SK-N-MC (cell line): ENCODE data around the gene PIK3R5.

Experiments
- DNase-seq: peaks from one replicate; pipeline ENCODE4 v3.0.0-alpha.2; 2011; ENCODE audit warnings: low read depth, low spot score
- H3K27ac ChIP-seq: fragments of 200-600 bp; sonication (generic); 2 replicates; pipeline ENCODE4 v1.5.1; 2016; ENCODE audit warnings: mixed run types
- H3K36me3 ChIP-seq: fragments of 200-600 bp; sonication (generic); 2 replicates; pipeline ENCODE4 v1.6.1; 2017; ENCODE audit warnings: antibody characterized with exemption, low read length, mixed read lengths; ENCODE audit not compliant: insufficient read depth
- H3K4me3 ChIP-seq: fragments of 200-600 bp; sonication (generic); 2 replicates; pipeline ENCODE4 v1.5.1; 2016
- H3K9ac ChIP-seq: fragments of 200-600 bp; sonication (generic); 2 replicates; pipeline ENCODE4 v1.8.0; 2017; ENCODE audit warnings: mixed run types, mixed read lengths; ENCODE audit not compliant: insufficient read length
- H3K9me3 ChIP-seq: fragments of 200-600 bp; sonication (generic); 2 replicates; pipeline ENCODE4 v1.6.1; 2017; ENCODE audit warnings: low read depth, mild to moderate bottlenecking, antibody characterized with exemption, low read length, moderate library complexity, mixed read lengths
- EZH2 ChIP-seq: fragments of 200-600 bp; sonication (generic); IDR thresholded peaks from one replicate; pipeline ENCODE4 v1.6.1; 2017; ENCODE audit warnings: antibody characterized with exemption
- FOXP2 ChIP-seq: optimal IDR thresholded peaks from 2 replicates; pipeline ENCODE3; 2011; ENCODE audit warnings: mild to moderate bottlenecking, moderate library complexity; ENCODE audit not compliant: insufficient read depth; ENCODE audit errors: extremely low read length, control extremely low read depth
- POLR2AphosphoS5 ChIP-seq: IDR thresholded peaks from 2 replicates; pipeline ENCODE4 v1.6.1; 2012; ENCODE audit warnings: mild to moderate bottlenecking, low read depth, low read length, borderline replicate concordance

The PIK3R5 gene

DNA sequence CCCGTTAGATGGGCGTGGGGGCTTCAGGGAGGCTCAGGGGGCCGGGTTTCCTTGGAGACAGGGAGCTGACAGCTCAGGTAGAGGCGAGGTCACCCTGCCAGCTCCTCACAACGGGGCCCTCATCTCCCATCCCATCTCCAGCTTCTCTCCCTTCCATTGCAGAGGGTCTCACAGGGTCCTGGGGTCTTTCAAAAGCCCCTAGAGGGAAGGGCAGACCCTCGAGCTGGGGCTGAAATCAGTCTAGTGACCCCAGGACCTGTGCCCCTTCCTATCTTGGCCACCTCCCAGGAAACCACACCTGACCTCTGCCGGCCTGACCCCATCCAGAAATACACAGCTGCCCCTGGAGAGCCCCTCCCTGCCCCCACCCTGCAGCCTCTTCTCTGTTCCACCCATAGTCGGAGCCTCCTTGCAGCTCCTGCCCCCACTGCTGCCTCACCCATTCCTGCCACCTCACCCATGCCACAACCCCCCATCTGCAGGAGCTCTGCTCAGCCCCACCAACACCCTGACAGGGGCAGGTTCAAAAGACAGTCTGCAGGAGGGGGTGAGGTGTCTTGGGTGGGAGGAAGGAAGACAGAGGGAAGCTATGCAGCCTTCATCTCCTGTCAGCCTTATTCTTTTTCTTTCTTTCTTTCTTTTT lies 23.4 kb downstream of the PIK3R5 start:
- Histone ChIP-seq H3K27ac (no peak overlapping the region), H3K9ac (no peak overlapping the region), H3K36me3 (no peaks in the 10 kb centered on the region), H3K9me3 (no peaks in the 10 kb centered on the region), H3K4me3 (no peak overlapping the region)
- no peak for TF ChIP-seq FOXP2
- no peak for TF ChIP-seq POLR2AphosphoS5
- TF ChIP-seq EZH2: no peak
- DNase-seq: no peak

DNA sequence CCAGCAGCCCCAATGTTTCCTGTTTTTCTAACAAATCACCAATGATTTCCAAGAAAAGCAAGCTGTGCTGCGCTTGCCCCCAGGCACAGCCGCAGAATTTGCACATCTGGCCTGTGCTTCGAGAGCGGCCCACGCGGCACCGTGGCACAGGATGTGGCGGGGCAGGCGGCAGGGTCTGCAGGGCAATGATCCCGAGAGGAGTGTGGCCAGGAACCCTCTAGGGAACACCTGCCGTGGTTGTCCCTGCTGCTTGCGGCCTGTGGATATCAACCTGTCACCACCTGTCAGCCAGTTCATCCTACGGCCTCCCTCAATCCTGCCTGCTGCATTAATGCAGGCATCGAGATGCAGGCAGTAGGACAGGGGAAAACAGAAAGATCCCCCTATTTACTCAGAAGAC lies 24.0 kb downstream of the PIK3R5 start:
- no peaks in the 10 kb centered on the region for H3K36me3 ChIP-seq
- no peak overlapping the region for H3K4me3 ChIP-seq
- H3K27ac ChIP-seq: no peak overlapping the region
- no peaks in the 10 kb centered on the region for H3K9me3 ChIP-seq
- no peak overlapping the region for H3K9ac ChIP-seq
- no peak for DNase-seq
- no peak for TF ChIP-seq FOXP2

DNA sequence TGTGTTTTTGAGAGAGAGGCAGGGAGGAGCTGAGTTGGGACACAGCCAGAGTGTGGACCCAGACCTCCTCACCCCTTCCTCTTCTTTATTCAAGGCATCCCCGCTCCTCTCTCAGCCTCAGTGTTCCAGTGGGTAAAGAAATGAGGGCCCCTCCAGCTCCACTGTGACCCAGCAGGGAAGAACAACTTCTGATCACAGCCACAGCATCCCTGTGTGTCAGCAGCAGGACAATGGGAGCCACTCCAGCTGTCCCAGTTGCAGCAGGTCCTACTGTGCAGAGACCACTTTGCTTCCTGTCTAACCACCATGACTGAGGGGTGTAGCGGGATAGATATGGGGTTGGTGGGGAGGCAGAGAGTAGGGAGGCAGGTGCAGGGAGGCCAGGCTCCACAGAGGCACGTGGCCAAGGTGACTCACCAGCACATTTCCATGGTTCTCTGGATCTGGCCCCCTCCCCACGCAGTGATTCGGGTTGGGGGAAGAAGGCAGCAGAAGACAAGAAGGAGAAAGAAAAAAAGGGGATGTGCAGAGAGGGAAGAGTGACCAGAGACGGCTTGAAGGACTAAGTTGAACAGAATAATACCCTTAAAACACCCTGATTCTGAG lies 24.5 kb downstream of the PIK3R5 start:
- Histone ChIP-seq H3K4me3 (no peak overlapping the region), H3K9ac (no peak overlapping the region), H3K27ac (no peak overlapping the region), H3K9me3 (no peaks in the 10 kb centered on the region), H3K36me3 (no peaks in the 10 kb centered on the region)
- no peak for DNase-seq
- no peak for TF ChIP-seq EZH2
- TF ChIP-seq POLR2AphosphoS5: no peak
- no peak for TF ChIP-seq FOXP2

DNA sequence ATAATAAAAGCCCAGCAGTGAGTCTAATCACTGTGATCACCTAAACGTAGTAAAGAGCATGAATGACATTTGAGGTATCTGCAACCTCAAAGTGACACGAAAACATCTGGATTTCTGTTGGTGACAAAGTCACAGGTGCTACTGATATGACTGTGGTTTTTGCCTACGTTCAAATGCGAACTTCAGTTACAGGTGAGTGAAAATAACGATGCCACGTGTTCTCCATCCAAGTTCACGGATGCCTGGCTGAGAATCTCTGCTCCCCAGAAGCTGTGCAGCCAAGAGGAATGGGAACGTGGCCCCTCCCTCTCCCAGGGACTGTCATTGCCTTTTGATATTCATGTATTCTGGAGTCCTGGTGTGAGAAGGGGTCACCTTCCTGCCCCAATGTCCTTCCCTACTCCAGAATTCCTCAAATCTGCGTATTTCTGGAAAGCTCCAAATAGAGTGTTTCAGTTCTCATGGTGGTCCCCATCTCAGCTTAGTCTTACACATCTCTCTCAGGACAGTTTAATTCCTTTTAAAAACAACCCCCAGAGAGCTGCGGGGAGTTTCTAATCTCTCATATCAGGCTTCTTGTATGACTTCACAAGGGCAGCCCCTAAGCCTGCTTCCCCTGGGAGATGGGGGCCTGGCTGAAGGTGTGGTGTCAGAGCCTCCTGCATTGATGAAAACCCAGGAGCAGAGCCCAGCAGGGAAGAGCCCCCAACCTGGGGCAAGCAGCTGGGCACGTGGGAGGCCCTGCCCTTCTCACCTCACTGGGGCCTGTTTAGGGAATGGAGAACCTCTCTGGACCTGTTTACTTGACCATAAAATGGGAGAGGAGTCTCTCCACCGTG lies 25.8 kb downstream of the PIK3R5 start:
- H3K27ac ChIP-seq: no peak overlapping the region
- TF ChIP-seq EZH2 (no peak), POLR2AphosphoS5 (no peak), FOXP2 (no peak)
- no peak overlapping the region for H3K4me3 ChIP-seq
- H3K9me3 ChIP-seq: no peaks in the 10 kb centered on the region
- DNase-seq: no peak
- H3K9ac ChIP-seq: no peak overlapping the region
- no peaks in the 10 kb centered on the region for H3K36me3 ChIP-seq

DNA sequence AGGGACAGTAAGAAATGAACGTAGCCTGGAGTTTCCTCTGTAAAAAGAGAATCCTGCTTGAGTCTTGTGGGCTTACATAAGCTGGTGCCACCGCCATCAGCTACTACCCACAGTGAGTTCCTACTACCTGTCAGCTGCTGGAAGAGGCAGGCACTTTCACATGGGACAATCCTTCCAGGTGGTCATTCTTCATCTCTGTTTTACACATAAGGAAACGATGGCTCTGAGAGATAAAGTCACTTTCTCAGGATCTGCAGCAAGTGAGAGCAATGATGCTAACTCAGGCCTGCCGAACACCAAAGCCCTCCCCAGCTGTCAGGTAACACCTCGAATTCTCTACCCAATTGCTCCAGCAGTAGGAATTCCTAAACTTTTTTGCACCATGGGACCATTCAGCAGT lies 26.6 kb downstream of the PIK3R5 start:
- Histone ChIP-seq H3K27ac (no peak overlapping the region), H3K9me3 (no peaks in the 10 kb centered on the region), H3K36me3 (no peaks in the 10 kb centered on the region), H3K4me3 (no peak overlapping the region), H3K9ac (no peak overlapping the region)
- no peak for DNase-seq
- TF ChIP-seq EZH2 (no peak), POLR2AphosphoS5 (no peak), FOXP2 (no peak)

DNA sequence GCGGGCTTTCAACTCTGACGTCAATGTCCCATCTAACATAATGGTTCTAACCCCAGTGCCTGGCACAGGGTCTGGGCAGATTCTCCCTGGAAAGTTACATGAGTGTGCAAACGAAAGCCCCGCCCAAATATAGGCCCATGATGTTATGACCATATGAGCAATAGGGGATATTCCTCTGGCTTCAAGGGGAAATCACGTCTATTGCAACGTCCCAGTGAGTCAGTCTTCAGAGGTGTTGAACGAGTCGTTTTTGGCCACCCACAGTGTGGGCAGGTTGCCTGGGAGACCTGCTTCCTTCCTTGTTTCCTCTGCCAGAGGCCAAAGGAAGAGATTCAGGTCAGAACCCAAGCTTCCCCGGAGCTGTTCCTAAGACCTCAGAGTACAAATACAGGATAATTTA lies 30.3 kb downstream of the PIK3R5 start:
- no peaks in the 10 kb centered on the region for H3K36me3 ChIP-seq
- H3K4me3 ChIP-seq: no peak overlapping the region
- TF ChIP-seq FOXP2: no peak
- TF ChIP-seq EZH2: no peak
- TF ChIP-seq POLR2AphosphoS5: no peak
- DNase-seq: no peak
- H3K9ac ChIP-seq: no peak overlapping the region
- H3K9me3 ChIP-seq: no peaks in the 10 kb centered on the region
- H3K27ac ChIP-seq: no peak overlapping the region

DNA sequence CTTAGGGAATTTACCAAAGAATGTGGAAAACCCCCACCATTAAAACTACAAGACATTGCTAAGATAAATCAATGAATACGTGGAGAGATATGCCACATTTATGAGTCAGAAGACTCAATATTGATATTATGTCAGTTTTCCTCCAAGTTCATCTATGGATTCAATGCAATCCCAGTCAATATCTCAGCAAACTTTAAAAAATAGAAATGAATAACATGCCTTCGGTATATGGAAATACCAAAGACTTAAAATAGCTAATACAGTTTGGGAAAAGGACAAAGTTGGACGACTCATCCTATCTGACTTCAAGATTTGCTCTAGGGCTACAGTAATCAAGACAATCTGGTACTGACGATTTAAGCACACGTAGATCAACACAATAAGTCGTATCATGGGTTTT lies 31.2 kb downstream of the PIK3R5 start:
- H3K27ac ChIP-seq: no peak overlapping the region
- DNase-seq: no peak
- no peak for TF ChIP-seq EZH2
- TF ChIP-seq POLR2AphosphoS5: no peak
- no peak for TF ChIP-seq FOXP2
- no peak overlapping the region for H3K9ac ChIP-seq
- no peaks in the 10 kb centered on the region for H3K9me3 ChIP-seq
- no peaks in the 10 kb centered on the region for H3K36me3 ChIP-seq
- no peak overlapping the region for H3K4me3 ChIP-seq

DNA sequence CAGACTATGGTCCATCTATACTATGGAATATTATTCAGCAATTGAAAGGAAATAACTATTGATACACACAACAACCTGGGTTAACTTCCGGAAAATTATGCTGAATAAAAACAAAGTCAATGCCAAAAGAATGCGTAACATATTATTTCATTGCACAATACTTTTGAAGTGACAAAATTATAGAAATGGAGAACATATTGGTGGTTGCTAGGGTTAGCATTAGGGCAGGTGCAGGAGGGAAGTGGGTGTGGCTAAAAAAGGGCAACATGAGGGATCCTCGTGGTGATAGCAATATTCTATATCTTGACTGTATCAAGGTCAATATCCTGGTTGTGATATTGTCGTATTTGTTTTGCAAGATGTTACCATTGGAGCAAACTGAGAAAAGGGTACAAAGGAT lies 34.9 kb downstream of the PIK3R5 start:
- H3K36me3 ChIP-seq: no peaks in the 10 kb centered on the region
- no peak overlapping the region for H3K27ac ChIP-seq
- TF ChIP-seq EZH2 (no peak), POLR2AphosphoS5 (no peak), FOXP2 (no peak)
- H3K9ac ChIP-seq: no peak overlapping the region
- DNase-seq: no peak
- peaks cover 3% of the 10 kb centered on the region; the same call in 1 of the 2 replicates for H3K9me3 ChIP-seq
- H3K4me3 ChIP-seq: no peak overlapping the region
